ENCODE measurements around the gene NOMO2.
"Not testable (repeated sequence)": the region's sequence is repeated elsewhere in the genome, so short reads cannot be mapped to it uniquely, and the experiment has no call there.

NOMO2 gene

DNA sequence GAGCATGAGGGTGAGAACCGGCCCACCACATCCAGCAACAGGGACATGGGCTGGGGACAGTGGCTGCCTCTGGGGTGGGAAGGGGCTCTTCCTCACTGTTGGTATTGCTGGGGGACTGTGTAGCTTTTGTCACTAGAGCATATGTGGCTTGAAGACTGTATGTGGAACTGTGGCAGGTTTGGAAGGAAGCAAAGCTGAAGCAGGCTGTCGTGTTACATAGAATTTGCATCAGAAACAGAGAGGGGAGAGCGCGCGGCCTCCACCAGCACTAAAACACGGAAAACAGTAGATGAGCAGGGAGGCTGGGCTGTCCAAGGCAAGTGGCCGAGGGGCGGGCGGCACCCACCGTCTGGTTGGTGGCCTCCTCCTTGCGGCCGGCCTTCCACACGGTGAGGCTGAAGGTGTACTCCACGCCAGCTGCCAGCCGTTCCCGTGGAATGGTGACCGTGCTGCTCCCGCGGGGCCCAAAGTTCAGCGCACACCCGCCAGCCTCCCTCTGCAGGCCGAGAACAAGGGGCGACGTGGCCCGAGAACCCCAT, 177.7 kb downstream of the NOMO2 start:
- not testable (repeated sequence) for H3K27ac ChIP-seq, H3K36me3 ChIP-seq, H3K4me2 ChIP-seq, H3K4me3 ChIP-seq, H4K20me1 ChIP-seq, H3K9me3 ChIP-seq, H3K9ac ChIP-seq, H3K4me1 ChIP-seq, H3K27me3 ChIP-seq

DNA sequence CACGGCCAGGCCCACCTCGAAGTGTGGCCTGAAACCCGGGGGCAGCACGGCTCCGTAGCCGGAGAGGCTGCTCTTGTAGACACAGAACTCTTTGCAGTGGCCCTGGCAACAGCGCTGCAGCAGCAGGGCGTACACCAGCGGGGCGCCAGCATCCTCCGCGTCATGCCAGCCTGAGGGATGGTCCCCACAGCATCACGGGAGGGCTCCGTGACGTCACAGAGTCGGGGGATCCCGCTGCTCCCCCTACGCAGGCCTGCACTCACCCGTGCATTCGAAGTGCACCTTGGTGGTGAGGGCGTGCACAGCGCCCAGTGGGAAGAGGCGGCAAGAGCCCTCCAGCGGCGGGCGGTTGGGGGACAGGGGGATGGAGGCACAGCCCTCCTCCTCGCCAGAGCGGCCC, 179.2 kb downstream of the NOMO2 start:
- not testable (repeated sequence) for H3K9me3 ChIP-seq, H3K4me3 ChIP-seq, H3K27ac ChIP-seq, H3K4me1 ChIP-seq, H3K36me3 ChIP-seq, H3K4me2 ChIP-seq, H3K9ac ChIP-seq, H4K20me1 ChIP-seq, H3K27me3 ChIP-seq
